ENCODE measurements around the gene ZC3HAV1. TPM values are rescaled to one million over a fixed set of nuclear protein-coding genes. Genes with fewer than 3 reads are reported as not detected.

ZC3HAV1 gene
- total and polyA plus RNA-seq, 9 of the 15 experiments (the other 6 are each of a cell fraction or from before 2014, with no cell fraction given): 11.9 to 40.5 (median 23.9) TPM

DNA sequence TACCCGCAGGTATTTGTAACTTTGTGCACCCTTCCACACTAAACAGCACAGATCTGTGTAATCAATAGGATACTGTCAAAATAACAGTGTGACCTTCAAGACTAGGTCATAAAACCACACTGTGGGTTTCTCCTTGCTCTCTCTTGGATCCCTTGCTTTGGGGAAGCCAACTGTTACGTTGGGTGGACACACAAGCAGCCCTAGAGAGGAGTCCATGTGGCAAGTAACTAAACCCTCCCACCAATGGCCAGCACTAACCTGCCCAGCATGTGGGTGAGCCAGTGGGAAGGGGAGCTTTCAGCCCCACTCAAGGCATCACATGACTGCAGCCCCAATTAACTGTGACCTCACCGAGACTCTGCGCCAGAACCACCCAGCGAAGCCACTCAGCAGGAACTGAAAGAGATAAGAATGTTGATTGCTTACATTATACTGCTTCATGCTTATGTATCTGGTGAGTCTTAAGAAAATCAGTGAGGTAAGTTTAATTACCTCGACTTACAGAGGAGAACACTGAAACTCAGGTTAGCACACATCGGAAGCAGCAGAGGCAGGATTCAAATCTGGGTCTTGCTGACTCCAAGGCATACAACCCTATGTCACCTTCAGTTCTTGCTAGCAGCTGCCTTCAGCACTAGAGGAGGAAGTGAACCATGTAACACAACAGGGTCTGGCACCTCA lies 9.4 kb upstream of the ZC3HAV1 start (continued):
- TF ChIP-seq STAT6 (CRISPR knock-in tag; IDR thresholded peaks at IDR 0.05): no peak
- 0 out of 2 replicates have a peak, but pooled peaks have one; percentile 20 for TF ChIP-seq POLR2G (IDR thresholded peaks at IDR 0.05; ENCODE audit: low read depth, low read length)
- TF ChIP-seq, protein P1, sequence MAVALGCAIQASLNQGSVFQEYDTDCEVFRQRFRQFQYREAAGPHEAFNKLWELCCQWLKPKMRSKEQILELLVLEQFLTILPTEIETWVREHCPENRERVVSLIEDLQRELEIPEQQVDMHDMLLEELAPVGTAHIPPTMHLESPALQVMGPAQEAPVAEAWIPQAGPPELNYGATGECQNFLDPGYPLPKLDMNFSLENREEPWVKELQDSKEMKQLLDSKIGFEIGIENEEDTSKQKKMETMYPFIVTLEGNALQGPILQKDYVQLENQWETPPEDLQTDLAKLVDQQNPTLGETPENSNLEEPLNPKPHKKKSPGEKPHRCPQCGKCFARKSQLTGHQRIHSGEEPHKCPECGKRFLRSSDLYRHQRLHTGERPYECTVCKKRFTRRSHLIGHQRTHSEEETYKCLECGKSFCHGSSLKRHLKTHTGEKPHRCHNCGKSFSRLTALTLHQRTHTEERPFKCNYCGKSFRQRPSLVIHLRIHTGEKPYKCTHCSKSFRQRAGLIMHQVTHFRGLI (CRISPR knock-in tag; IDR thresholded peaks at IDR 0.05): 0 out of 2 replicates have a peak, but pooled peaks have one; percentile 16
- peak; percentile 54 for TF ChIP-seq MAFG (tag; conservative IDR thresholded peaks at IDR 0.05)
- peak; percentile 62; the same call in 1 of the 2 replicates for TF ChIP-seq NR2C2 (CRISPR knock-in tag; IDR thresholded peaks at IDR 0.05)
- peak; percentile 81 for TF ChIP-seq NR2C2 (tag; IDR thresholded peaks at IDR 0.05)
- no peak for TF ChIP-seq NR3C1 (CRISPR knock-in tag; IDR thresholded peaks at IDR 0.05)
- no peak for TF ChIP-seq ZNF224 (CRISPR knock-in tag; IDR thresholded peaks at IDR 0.05)
- peak; percentile 37 for TF ChIP-seq MEIS2 (IDR thresholded peaks at IDR 0.05; ENCODE audit: partially characterized antibody)
- TF ChIP-seq U2AF2 (optimal IDR thresholded peaks at IDR 0.05; ENCODE audit: low read depth, low read length): no peak
- TF ChIP-seq MYBL2 (IDR thresholded peaks at IDR 0.05; ENCODE audit: low read depth): no peak
- TF ChIP-seq MYBL2 (CRISPR knock-in tag; IDR thresholded peaks at IDR 0.05; ENCODE audit: borderline replicate concordance): no peak
- TF ChIP-seq ZNF282 (CRISPR knock-in tag; IDR thresholded peaks at IDR 0.05): no peak
- no peak for TF ChIP-seq SMAD4 (CRISPR knock-in tag; conservative IDR thresholded peaks at IDR 0.05)
- TF ChIP-seq MEF2D (tag; conservative IDR thresholded peaks at IDR 0.05; ENCODE audit: low read depth): peak; percentile 59; the same call in 1 of the 2 replicates
- TF ChIP-seq ZBTB2 (IDR thresholded peaks at IDR 0.05): peak; percentile 24
- no peak; the same call in 1 of the 2 replicates for TF ChIP-seq FOXK1 (CRISPR knock-in tag; IDR thresholded peaks at IDR 0.05; ENCODE audit: borderline replicate concordance)
- no peak for TF ChIP-seq ASH1L (IDR thresholded peaks at IDR 0.05; ENCODE audit: borderline replicate concordance, low read depth, partially characterized antibody)
- no peak for TF ChIP-seq ZNF184 (CRISPR knock-in tag; IDR thresholded peaks at IDR 0.05)
- TF ChIP-seq MAFF (IDR thresholded peaks at IDR 0.05; ENCODE audit: low read length): no peak
- TF ChIP-seq SP1 (CRISPR knock-in tag; IDR thresholded peaks at IDR 0.05): peak; percentile 81
- TF ChIP-seq ZNF766 (CRISPR knock-in tag; conservative IDR thresholded peaks at IDR 0.05): peak; percentile 78; the same call in 1 of the 2 replicates

Measured in K562 (cell line).